GM21737 (cell line): ENCODE results near the gene OR5I1.
"Not testable (repeated sequence)": the region's sequence is repeated elsewhere in the genome, so short reads cannot be mapped to it uniquely, and the experiment has no call there.

ENCODE experiments used
- ATAC-seq: cut with Tn5 transposase; IDR thresholded peaks from one replicate; pipeline ENCODE4 v1.9.1; 2021; ENCODE audit warnings: mild to moderate bottlenecking, moderate library complexity; ENCODE audit not compliant: unreplicated experiment

The OR5I1 gene

DNA sequence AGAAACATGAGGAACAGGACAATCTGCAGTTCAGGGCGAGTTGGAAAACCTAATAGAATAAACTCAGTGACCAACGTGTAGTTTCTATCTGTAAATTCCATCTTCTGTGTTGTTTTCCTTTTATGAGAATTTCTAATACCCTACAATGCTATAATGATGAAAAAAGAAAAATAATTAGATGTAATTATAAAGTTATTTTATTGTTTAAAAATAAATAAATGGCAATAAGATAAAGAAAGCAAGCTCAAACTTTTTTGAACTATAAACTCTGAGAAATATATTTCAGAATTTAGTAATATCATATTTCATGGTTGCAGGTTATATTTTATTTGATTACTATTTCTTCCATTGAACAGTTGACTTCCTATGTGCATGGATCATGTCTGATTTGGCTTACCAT, at the start of gene OR5I1:
Gene OR5I1 (minus strand): TSS at position 101 of the 400 bp plus-strand sequence. CDS start 0 bp downstream, at position 101.
- ATAC-seq: no peak

DNA sequence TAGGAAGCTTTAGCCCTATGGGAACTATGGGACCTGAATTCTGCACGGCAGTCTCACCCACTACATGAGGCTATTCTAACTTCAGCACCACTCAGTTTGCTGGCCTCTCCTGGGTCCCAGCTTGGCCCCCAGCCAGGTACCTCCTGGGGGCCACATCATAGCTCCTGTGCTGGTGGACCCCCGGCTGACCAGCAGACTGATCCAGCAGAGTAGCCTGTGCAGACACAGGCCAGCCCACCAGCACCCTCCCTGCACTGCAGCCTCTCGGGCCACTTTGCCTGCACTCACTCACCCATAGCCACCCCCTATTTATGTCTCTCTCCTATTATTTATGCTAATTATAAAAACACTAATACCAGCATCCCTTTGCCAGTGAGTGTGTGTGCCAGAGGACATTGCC, 34.7 kb upstream of the OR5I1 start:
- no peak for ATAC-seq

DNA sequence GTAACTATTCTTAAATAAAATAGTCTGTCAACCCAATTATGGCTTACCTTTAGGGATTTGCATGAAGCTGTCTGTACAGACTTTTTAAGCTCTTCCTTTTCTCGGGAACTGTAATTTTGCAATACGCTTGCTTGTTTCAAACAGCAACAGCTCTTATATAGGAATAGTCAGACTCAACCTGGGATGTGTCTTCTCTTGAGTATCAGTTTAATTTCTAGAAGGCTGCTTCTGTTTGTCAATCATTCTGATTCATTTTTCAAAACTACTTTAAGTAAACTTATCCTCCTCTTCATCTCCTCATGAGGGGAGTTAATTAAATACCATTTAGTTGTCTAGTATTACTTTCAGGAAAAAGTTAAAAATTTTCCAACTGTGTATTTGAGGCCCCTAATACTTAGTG, 33.6 kb upstream of the OR5I1 start, which contains the start of gene OR10AG1:
Gene OR10AG1 (minus strand): TSS at position 101 of the 400 bp plus-strand sequence. CDS start 38 bp downstream, at position 63.
- ATAC-seq: no peak

DNA sequence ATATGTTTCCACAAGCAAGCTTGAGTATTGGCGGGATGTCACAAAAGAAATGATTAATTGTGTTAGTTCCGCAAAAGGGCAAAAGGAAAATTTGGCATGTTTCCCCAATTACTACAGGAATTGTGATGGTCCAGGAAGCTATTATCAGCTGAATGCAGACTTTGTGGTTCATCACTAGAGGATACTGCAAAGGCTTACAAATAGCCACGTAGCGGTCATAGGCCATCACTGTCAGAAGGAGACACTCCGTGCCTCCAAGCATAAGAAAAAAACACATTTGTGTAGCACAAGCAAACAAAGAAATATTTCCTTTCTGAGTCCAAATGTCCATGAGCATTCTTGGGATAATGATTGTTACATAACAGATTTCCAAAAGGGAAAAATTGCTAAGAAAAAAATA, 31.7 kb upstream of the OR5I1 start:
- no peak for ATAC-seq

DNA sequence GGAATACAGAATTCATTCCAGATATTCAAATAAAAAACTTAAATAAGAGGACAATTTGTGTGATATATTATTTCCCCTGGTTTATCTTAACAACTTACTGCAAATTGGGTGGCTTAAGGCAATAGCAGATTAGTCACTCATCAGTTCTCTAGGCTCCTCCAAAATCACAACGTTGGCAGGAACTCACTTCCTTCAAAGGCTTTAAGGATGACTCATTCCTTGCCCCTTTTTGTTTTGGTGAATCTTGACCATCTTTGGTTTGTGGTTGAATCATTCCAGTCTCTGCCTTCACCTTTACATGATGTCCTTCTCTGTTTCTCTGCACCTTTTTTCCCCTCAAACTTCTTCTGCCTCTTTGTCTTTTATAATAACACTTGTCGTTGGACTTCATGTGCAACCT, 30.2 kb upstream of the OR5I1 start:
- ATAC-seq: no peak

DNA sequence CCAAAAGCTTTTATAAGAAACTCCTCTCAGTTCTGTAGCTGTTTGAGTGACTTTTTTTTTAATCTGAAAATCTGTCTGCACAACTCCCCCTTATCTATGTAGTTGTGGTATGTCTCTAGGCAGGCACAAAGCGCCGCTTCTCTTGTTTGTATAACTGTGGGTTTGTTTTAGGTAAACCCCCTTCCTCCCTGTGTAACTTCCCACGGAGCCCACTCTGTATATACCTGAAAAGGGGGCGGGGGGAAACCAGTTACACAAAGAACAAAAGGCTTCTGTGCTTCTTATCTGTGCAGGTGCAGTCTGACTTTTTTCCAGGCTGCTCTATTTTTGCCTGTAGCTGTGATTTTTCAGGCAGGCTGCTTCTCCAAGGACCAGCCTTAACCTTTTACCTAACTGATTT, 20.3 kb upstream of the OR5I1 start:
- ATAC-seq: no peak

DNA sequence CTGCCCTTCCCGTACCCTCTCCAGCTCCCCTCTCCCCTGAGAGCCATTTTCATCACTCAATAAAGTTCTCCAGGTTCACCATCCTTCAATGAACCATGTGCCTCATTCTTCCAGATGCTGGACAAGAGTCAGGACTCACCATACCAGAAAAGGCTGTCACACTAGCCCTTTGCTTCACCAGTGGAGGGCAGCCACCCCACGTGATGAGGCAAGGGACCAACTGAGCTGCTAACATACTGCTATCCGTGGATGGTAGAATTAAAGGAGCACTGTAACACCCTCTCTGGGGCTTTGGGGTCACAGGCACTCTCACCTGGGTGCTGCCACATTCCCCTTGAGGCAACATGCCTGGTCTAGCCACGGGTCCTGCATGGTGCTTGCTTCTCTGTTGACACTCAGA, 13.1 kb upstream of the OR5I1 start:
- no peak for ATAC-seq

DNA sequence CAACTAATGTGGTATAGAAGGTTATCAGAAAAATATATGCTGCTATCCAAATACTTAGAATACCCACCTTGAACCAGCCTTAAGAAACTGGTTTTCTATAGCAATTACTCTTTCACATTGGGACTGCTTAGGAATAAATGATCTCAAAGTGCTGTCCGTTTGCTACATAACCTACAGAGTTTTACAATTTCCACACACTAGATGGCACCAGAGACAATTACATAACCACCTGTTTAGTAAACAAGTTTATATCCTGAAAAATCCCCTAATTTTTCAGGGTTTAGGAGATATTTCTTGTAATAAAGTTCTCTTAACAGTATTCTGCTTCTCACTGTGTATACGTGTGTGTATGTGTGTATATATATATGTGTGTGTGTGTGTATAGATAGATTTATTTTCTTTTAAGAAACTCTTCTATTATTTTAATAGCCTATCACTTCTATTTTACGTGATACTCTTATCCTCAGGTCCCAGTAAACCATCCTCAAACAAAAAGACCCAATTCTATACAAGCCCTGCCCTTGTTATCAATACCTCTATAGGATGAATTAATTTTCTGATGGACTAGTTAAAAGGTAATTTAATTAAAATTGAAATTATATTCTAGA, 6.7 kb upstream of the OR5I1 start:
- no peak for ATAC-seq

DNA sequence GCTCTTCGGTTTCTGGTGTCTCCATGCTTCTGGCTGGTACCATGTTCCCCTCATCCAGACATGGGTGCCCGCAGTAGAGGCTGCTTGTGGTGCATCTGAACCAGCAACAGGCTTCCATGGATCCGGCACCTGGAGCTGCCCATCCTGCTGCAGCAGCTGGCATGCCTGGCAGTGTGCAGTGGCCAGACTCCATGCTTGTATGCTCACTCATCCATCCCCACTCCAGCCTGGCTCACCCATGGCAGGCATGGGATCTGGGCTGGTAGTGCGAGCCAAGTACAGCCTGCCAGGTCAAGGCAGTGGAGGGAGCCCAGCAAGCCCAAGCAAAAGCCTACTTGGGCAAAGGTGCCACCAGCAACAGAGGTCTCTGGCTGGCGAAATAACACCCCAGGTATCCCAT, 15.7 kb downstream of the OR5I1 start:
- ATAC-seq: no peak

DNA sequence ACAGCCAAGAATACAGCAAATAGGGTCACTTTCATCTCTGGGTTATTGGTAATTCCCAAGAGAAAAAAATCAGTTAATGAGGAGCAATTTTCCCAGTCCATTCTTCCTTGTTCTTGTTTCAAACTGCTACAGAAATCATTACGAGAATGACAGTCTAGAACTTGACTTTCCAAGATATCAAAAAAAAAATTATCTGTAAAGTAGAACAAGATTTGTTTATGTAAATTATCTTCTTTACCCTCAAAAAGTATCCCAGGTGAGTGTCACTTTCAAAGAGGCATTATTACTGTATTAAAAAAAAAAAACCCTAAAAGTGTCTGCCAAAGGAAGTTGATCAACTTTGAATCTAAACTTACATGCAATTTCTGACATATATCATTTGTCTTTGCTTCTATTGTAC, 21.7 kb downstream of the OR5I1 start, which contains the start of gene OR5W2:
Gene OR5W2 (minus strand): TSS at position 101 of the 400 bp plus-strand sequence. CDS start 0 bp downstream, at position 101.
- no peak for ATAC-seq

DNA sequence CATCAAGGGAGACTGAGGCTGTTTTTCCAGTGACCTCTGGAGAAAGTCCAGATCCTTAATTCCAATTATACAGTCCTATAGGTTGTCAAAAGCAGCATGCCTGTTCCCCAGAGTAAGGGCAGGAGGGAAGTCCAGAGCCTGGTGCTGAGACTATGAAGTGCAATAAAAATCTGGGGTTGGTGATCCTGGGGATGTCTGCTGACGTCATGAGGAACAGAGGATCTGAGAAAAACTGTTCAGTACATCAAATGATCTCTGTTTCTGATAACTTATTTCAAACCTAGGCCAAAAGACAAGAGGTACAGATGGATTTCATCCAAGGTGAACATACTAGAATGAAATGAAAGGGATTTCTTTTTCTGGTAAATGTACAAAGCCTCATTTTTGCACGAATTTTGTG, 33.9 kb downstream of the OR5I1 start:
- ATAC-seq: no peak

DNA sequence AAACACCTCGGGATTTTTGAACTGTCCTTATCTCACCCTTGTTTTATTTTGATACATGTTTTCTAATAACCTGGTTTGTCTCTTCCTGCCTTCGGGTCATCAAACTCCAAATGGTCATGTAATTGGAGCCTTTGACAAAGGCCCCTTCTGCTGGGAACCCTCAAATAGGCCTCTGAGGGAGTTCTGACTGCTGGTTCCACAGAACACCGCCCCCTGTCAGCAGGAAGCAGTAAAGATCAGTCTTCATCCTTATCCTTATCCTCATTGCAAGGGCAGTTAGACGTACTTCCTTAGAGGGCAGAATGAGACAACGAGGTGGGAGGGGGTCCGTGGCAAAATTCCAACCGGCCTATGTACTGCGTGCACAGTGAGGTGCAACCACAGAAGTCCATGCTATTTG, 41.0 kb downstream of the OR5I1 start:
- no peak for ATAC-seq

DNA sequence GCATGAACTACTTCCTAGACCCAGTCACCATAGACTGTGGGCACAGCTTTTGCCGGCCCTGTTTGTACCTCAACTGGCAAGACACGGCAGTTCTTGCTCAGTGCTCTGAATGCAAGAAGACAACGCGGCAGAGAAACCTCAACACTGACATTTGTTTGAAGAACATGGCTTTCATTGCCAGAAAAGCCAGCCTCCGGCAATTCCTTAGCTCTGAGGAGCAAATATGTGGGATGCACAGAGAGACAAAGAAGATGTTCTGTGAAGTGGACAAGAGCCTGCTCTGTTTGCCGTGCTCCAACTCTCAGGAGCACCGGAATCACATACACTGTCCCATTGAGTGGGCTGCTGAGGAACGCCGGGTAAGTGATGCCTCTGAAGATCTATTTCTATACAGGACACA, 50.7 kb downstream of the OR5I1 start:
- not testable (repeated sequence) for ATAC-seq
